Ectodermal cell (in vitro differentiated cells): ENCODE results near the gene APOL2.
"Not testable (repeated sequence)": the region's sequence is repeated elsewhere in the genome, so short reads cannot be mapped to it uniquely, and the experiment has no call there.

Experiments
- H3K27ac ChIP-seq: 2 replicates; pipeline ENCODE4 v1.7.0; 2013; ENCODE audit warnings: mild to moderate bottlenecking, low read depth, low read length; ENCODE audit not compliant: insufficient read depth, poor library complexity, severe bottlenecking
- H3K27me3 ChIP-seq: 2 replicates; pipeline ENCODE4 v1.7.0; 2013; ENCODE audit warnings: mild to moderate bottlenecking, low read length; ENCODE audit not compliant: insufficient read depth, control insufficient read depth, poor library complexity, severe bottlenecking
- H3K36me3 ChIP-seq: one replicate; pipeline ENCODE4 v1.7.0; 2013; ENCODE audit warnings: low read length; ENCODE audit not compliant: control insufficient read depth, insufficient read depth
- H3K4me1 ChIP-seq: one replicate; pipeline ENCODE4 v1.7.0; 2013; ENCODE audit warnings: low read length; ENCODE audit not compliant: control insufficient read depth, insufficient read depth
- H3K4me3 ChIP-seq: 2 replicates; pipeline ENCODE4 v1.7.0; 2013; ENCODE audit warnings: low read depth, low read length, control low read depth; ENCODE audit not compliant: insufficient read depth
- H3K9me3 ChIP-seq: 2 replicates; pipeline ENCODE4 v1.7.0; 2013; ENCODE audit warnings: mild to moderate bottlenecking, low read length, moderate library complexity; ENCODE audit not compliant: control insufficient read depth
- WGBS, 2 experiments: methylation state at CpG; one replicate each; pipeline ENCODE4 v1.1.7; 2013; ENCODE audit warnings: missing lambda C conversion rate in 2 of 2; 5-methylcytosine and 5-hydroxymethylcytosine counted together

The APOL2 gene

GRCh38 chr22:36208162-36208765 lies 31.1 kb downstream of the APOL2 start:
- no peak overlapping the region for H3K27ac ChIP-seq
- H3K36me3 ChIP-seq, result no peaks in the 10 kb centered on the region
- no peaks in the 10 kb centered on the region for H3K9me3 ChIP-seq
- no peaks in the 10 kb centered on the region for H3K27me3 ChIP-seq
- no peak overlapping the region for H3K4me3 ChIP-seq
- 73 to 91% methylated on average over 1 of the region's 1 CpG for WGBS, 2 experiments
- no peaks in the 10 kb centered on the region for H3K4me1 ChIP-seq

- H3K27me3 ChIP-seq, result no peaks in the 10 kb centered on the region
- 94 to 100% methylated on average over 1 of the region's 1 CpG for WGBS, 2 experiments
- no peak overlapping the region for H3K27ac ChIP-seq
- no peaks in the 10 kb centered on the region for H3K9me3 ChIP-seq
- no peaks in the 10 kb centered on the region for H3K36me3 ChIP-seq
- H3K4me1 ChIP-seq, result peaks cover 6% of the 10 kb centered on the region
- no peak overlapping the region for H3K4me3 ChIP-seq
Measured at GRCh38 chr22:36206255-36206654, 33.1 kb downstream of the APOL2 start.

- not testable (repeated sequence) for H3K27me3 ChIP-seq, H3K4me3 ChIP-seq, H3K4me1 ChIP-seq, H3K27ac ChIP-seq, H3K9me3 ChIP-seq, H3K36me3 ChIP-seq
- 89% methylated on average over 5 of the region's 5 CpGs for WGBS, 2 experiments
Measured at GRCh38 chr22:36205573-36205972, 33.8 kb downstream of the APOL2 start.

GRCh38 chr22:36204632-36205015 lies 34.7 kb downstream of the APOL2 start:
- WGBS, 2 experiments, result 68 to 69% methylated on average over 6 of the region's 6 CpGs
- Histone ChIP-seq H3K36me3 (no peaks in the 10 kb centered on the region), H3K9me3 (no peaks in the 10 kb centered on the region), H3K27me3 (no peaks in the 10 kb centered on the region), H3K4me3 (no peak overlapping the region), H3K27ac (no peak overlapping the region), H3K4me1 (peaks cover 11% of the 10 kb centered on the region)

GRCh38 chr22:36204001-36204631 lies 35.2 kb downstream of the APOL2 start:
- H3K4me3 ChIP-seq, result no peak overlapping the region
- WGBS, 2 experiments, result 70 to 82% methylated on average over 8 of the region's 8 CpGs

GRCh38 chr22:36203441-36203840 lies 35.9 kb downstream of the APOL2 start:
- H3K27me3 ChIP-seq, H3K9me3 ChIP-seq, H3K4me3 ChIP-seq, H3K27ac ChIP-seq, H3K36me3 ChIP-seq: not testable (repeated sequence)
- 90 to 91% methylated on average over 6 of the region's 7 CpGs for WGBS, 2 experiments
- H3K4me1 ChIP-seq, result peaks cover 17% of the 10 kb centered on the region

More at GRCh38 chr22:36204001-36204631, 35.2 kb downstream of the APOL2 start:
- no peak overlapping the region for H3K27ac ChIP-seq
- peaks cover 11% of the 10 kb centered on the region for H3K4me1 ChIP-seq
- H3K27me3 ChIP-seq, result no peaks in the 10 kb centered on the region
- H3K9me3 ChIP-seq, result no peaks in the 10 kb centered on the region
- no peaks in the 10 kb centered on the region for H3K36me3 ChIP-seq

- not testable (repeated sequence) for H3K27me3 ChIP-seq, H3K9me3 ChIP-seq, H3K27ac ChIP-seq, H3K4me3 ChIP-seq, H3K36me3 ChIP-seq
- 94% methylated on average over 8 of the region's 8 CpGs for WGBS, 2 experiments
- peaks cover 22% of the 10 kb centered on the region for H3K4me1 ChIP-seq
Measured at GRCh38 chr22:36202906-36203305, 36.4 kb downstream of the APOL2 start.

- Histone ChIP-seq H3K9me3 (no peaks in the 10 kb centered on the region), H3K4me3 (no peak within 1 kb of the TSS), H3K27ac (no peak within 1 kb of the TSS), H3K36me3 (no peaks in the 10 kb centered on the region), H3K4me1 (peaks cover 31% of the 10 kb centered on the region), H3K27me3 (no peaks in the 10 kb centered on the region)
- WGBS, 2 experiments, result 85 to 87% methylated on average over 13 of the region's 13 CpGs
Measured at GRCh38 chr22:36201630-36202319, 37.6 kb downstream of the APOL2 start, which contains the start of gene APOL4. APOL4 (minus strand) TSS chr22:36201809; CDS start chr22:36201734, 75 bp downstream.

GRCh38 chr22:36201025-36201424 lies 38.3 kb downstream of the APOL2 start:
- not testable (repeated sequence) for H3K9me3 ChIP-seq, H3K36me3 ChIP-seq, H3K27ac ChIP-seq, H3K27me3 ChIP-seq, H3K4me3 ChIP-seq
- H3K4me1 ChIP-seq, result peaks cover 34% of the 10 kb centered on the region
- 30% methylated on average over 1 of the region's 5 CpGs; no CpG with 5 or more reads in 1 of the 2 experiments for WGBS, 2 experiments

GRCh38 chr22:36199001-36199551 lies 40.3 kb downstream of the APOL2 start:
- Histone ChIP-seq H3K27me3 (no peaks in the 10 kb centered on the region), H3K36me3 (no peaks in the 10 kb centered on the region), H3K4me1 (peaks cover 34% of the 10 kb centered on the region), H3K27ac (no peak overlapping the region), H3K4me3 (no peak overlapping the region), H3K9me3 (no peaks in the 10 kb centered on the region)
- 88 to 89% methylated on average over 5 of the region's 5 CpGs for WGBS, 2 experiments
